Caki2 (cell line): ENCODE data around the gene KRTAP4-2. TPM values are rescaled to one million over a fixed set of nuclear protein-coding genes. Genes with fewer than 3 reads are reported as not detected.
A peak's percentile ranks its signal among the peaks of the same experiment; 100 is the strongest.
"Not testable (repeated sequence)": the region's sequence is repeated elsewhere in the genome, so short reads cannot be mapped to it uniquely, and the experiment has no call there.

ENCODE experiments used
- DNase-seq: peaks from one replicate; pipeline ENCODE4 v3.0.0-alpha.2; 2015; ENCODE audit warnings: low read depth
- in situ Hi-C: cut with HindIII; loops from 2 replicates; pipeline ENCODE4 v1.10.0; 2016; ENCODE audit warnings: low sequenced_read_pairs, low pct_unique_long_range_greater_than_20kb, mixed read lengths
- total RNA-seq: library from RNA; depleted of rRNA; stranded (reverse); fragments of >200 nt; shearing (Covaris generic); gene quantifications from 2 replicates; pipeline ENCODE4 v1.2.3, GENCODE V29; 2014; ENCODE audit warnings: low replicate concordance

The KRTAP4-2 gene
- total RNA-seq, 1 experiment from 2014 or later: not detected

GRCh38 chr17:41171886-41172285 lies 6.1 kb downstream of the KRTAP4-2 start:
- no peak for DNase-seq
- in situ Hi-C loops: no loop called here

- in situ Hi-C loops: no loop called here
- DNase-seq: no peak
Measured at GRCh38 chr17:41168121-41168520, 9.9 kb downstream of the KRTAP4-2 start, which contains the start of gene KRTAP4-3. Gene KRTAP4-3 (minus strand): TSS chr17:41168221. CDS start chr17:41168172, 49 bp downstream.

- no peak for DNase-seq
- in situ Hi-C loops: no loop called here
Measured at GRCh38 chr17:41167561-41167960, 10.5 kb downstream of the KRTAP4-2 start.

- in situ Hi-C loops: no loop called here
- DNase-seq: no peak
Measured at GRCh38 chr17:41163828-41164227, 14.2 kb downstream of the KRTAP4-2 start.

GRCh38 chr17:41160648-41161047 lies 17.4 kb downstream of the KRTAP4-2 start, which contains the start of gene KRTAP4-4:
Gene KRTAP4-4 (minus strand): TSS chr17:41160748. CDS start chr17:41160691, 57 bp downstream.
- in situ Hi-C loops: no loop called here
- no peak for DNase-seq

- in situ Hi-C loops, DNase-seq: not testable (repeated sequence)
Measured at GRCh38 chr17:41160190-41160589, 17.8 kb downstream of the KRTAP4-2 start.

- no peak for DNase-seq
- in situ Hi-C loops: no loop called here
Measured at GRCh38 chr17:41153856-41154255, 24.2 kb downstream of the KRTAP4-2 start.

GRCh38 chr17:41151525-41151924 lies 26.5 kb downstream of the KRTAP4-2 start:
- DNase-seq: no peak
- in situ Hi-C loops: no loop called here

GRCh38 chr17:41150026-41150425 lies 28.0 kb downstream of the KRTAP4-2 start:
- in situ Hi-C loops: no loop called here
- no peak for DNase-seq

GRCh38 chr17:41149652-41149985 lies 28.4 kb downstream of the KRTAP4-2 start, which contains the start of gene KRTAP4-5:
Gene KRTAP4-5 (minus strand): TSS chr17:41149825. CDS start chr17:41149767, 58 bp downstream.
- in situ Hi-C loops: no loop called here
- DNase-seq: no peak

GRCh38 chr17:41148971-41149651 lies 28.9 kb downstream of the KRTAP4-2 start:
- DNase-seq, in situ Hi-C loops: not testable (repeated sequence)

GRCh38 chr17:41147531-41148204 lies 30.4 kb downstream of the KRTAP4-2 start:
- DNase-seq: no peak
- in situ Hi-C loops: no loop called here

GRCh38 chr17:41145261-41145660 lies 32.8 kb downstream of the KRTAP4-2 start:
- in situ Hi-C loops: no loop called here
- no peak for DNase-seq

GRCh38 chr17:41144846-41145245 lies 33.2 kb downstream of the KRTAP4-2 start:
- in situ Hi-C loops: no loop called here
- no peak for DNase-seq

GRCh38 chr17:41141361-41141760 lies 36.7 kb downstream of the KRTAP4-2 start:
- DNase-seq: no peak
- in situ Hi-C loops: no loop called here

GRCh38 chr17:41140360-41141131 lies 37.5 kb downstream of the KRTAP4-2 start, which contains the start of gene KRTAP4-6:
Gene KRTAP4-6 (minus strand): TSS chr17:41140544. CDS start chr17:41140487, 57 bp downstream.
- in situ Hi-C loops: no loop called here
- peak; percentile 75 for DNase-seq

GRCh38 chr17:41139865-41140264 lies 38.2 kb downstream of the KRTAP4-2 start:
- in situ Hi-C loops: not testable (repeated sequence)

GRCh38 chr17:41133880-41134735 lies 43.9 kb downstream of the KRTAP4-2 start:
- in situ Hi-C loops: no loop called here

More at GRCh38 chr17:41139865-41140264, 38.2 kb downstream of the KRTAP4-2 start:
- DNase-seq: not testable (repeated sequence)

More at GRCh38 chr17:41133880-41134735, 43.9 kb downstream of the KRTAP4-2 start:
- DNase-seq: no peak
